Choroid plexus epithelial cell (primary cell): ENCODE measurements around the gene CABP4.
"Not testable (repeated sequence)": the region's sequence is repeated elsewhere in the genome, so short reads cannot be mapped to it uniquely, and the experiment has no call there.

ENCODE experiments used
- DNase-seq: peaks from one replicate; pipeline ENCODE4 v3.0.0-alpha.2; 2010; ENCODE audit warnings: low read depth
- H3K4me3 ChIP-seq: 2 replicates; pipeline ENCODE4 v1.5.1; 2011; ENCODE audit warnings: low read depth, mild to moderate bottlenecking, control low read depth, low read length, moderate library complexity
- CTCF ChIP-seq: conservative IDR thresholded peaks from 2 replicates; pipeline ENCODE4 v1.5.1; 2011; ENCODE audit warnings: low read depth, mild to moderate bottlenecking, control low read depth, inconsistent platforms, low read length, moderate library complexity

The CABP4 gene

GRCh38 chr11:67463680-67464410, 8.7 kb downstream of the CABP4 start:
- no peak for DNase-seq
- peak overlapping the region; percentile 79 for H3K4me3 ChIP-seq
- TF ChIP-seq CTCF, result no peak

- DNase-seq, result peak; percentile 79
- H3K4me3 ChIP-seq, result peak overlapping the region; percentile 79
- no peak for TF ChIP-seq CTCF
Observed at GRCh38 chr11:67464411-67465188, 9.4 kb downstream of the CABP4 start.

- peak overlapping the region; percentile 79 for H3K4me3 ChIP-seq
- TF ChIP-seq CTCF, result no peak
- no peak for DNase-seq
Observed at GRCh38 chr11:67465189-67465510, 10.0 kb downstream of the CABP4 start.

- not testable (repeated sequence) for DNase-seq
- peak overlapping the region; percentile 79 for H3K4me3 ChIP-seq
Observed at GRCh38 chr11:67465530-67465929, 10.4 kb downstream of the CABP4 start.

- TF ChIP-seq CTCF, result no peak
- no peak for DNase-seq
- H3K4me3 ChIP-seq, result no peak overlapping the region
Observed at GRCh38 chr11:67466367-67466766, 11.2 kb downstream of the CABP4 start.

GRCh38 chr11:67466962-67467771, 12.0 kb downstream of the CABP4 start:
- no peak overlapping the region for H3K4me3 ChIP-seq
- no peak for TF ChIP-seq CTCF
- DNase-seq, result no peak

GRCh38 chr11:67468056-67468455, 12.9 kb downstream of the CABP4 start:
- peak overlapping the region; percentile 83 for H3K4me3 ChIP-seq
- no peak for TF ChIP-seq CTCF
- no peak for DNase-seq
